K562 (cell line): ENCODE measurements around the gene RNF166. TPM values are rescaled to one million over a fixed set of nuclear protein-coding genes. Genes with fewer than 3 reads are reported as not detected.
A peak's percentile ranks its signal among the peaks of the same experiment; 100 is the strongest.

Source experiments
- ATAC-seq: fragments of 200-7000 bp; cut with Tn5 transposase; 3 replicates; pipeline ENCODE4 v1.9.1; 2020; ENCODE audit warnings: moderate library complexity
- BruUV-seq: library from RNA; stranded (reverse); fragments of 400-500 nt; replicated peaks from 2 replicates; lab custom pipeline; 2021; lab: Mats Ljungman, UMichigan
- CTCF ChIA-PET: fragments of 300-600 bp; formaldehyde crosslinking; extraction: SDS; loops from one replicate; lab custom pipeline; 2021; ENCODE audit warnings: low intra/inter-chr PET ratio; lab: Yijun Ruan, JAX
- POLR2A ChIA-PET: fragments of 300-600, 350-650 bp; sonication (Branson Sonifier 250); formaldehyde crosslinking; extraction: SDS; loops from one replicate; lab custom pipeline; 2021; ENCODE audit warnings: antibody characterized with exemption, inconsistent platforms; lab: Yijun Ruan, JAX
- DNase-seq, 4 experiments: peaks; one replicate each; pipeline versions ENCODE4 v3.0.0 to v3.0.0-alpha.2; 2011 to 2018; ENCODE audit warnings: low spot score in 3 of 4, mixed read lengths in 3 of 4; ENCODE audit errors: extremely low read depth in 1 of 4
- FAIRE-seq: peaks from 2 replicates; lab custom pipeline; 2011; peaks lifted over from hg19 to GRCh38; lab: Jason Lieb, UNC
- H2AFZ ChIP-seq: 2 replicates; pipeline ENCODE4 v1.6.0; 2011; ENCODE audit warnings: low read depth, low read length, control low read depth, inconsistent platforms
- H3K27ac ChIP-seq: fragments of 200-600 bp; 3 replicates; pipeline ENCODE4 v1.8.0; 2011; ENCODE audit warnings: low read depth, mild to moderate bottlenecking, control low read depth, inconsistent platforms, low read length, moderate library complexity, mixed read lengths; ENCODE audit errors: extremely low read depth
- H3K27me3 ChIP-seq, 2 experiments: fragments of 300-600 bp in 1 of 2; 2 replicates in 1 of 2; 3 replicates in 1 of 2; pipeline versions ENCODE4 v1.6.0 to v1.8.0; 2011; ENCODE audit warnings: inconsistent platforms in 2 of 2, low read length in 2 of 2, mild to moderate bottlenecking in 1 of 2, mixed read lengths in 1 of 2, moderate library complexity in 1 of 2; ENCODE audit not compliant: control insufficient read depth in 2 of 2, insufficient read depth in 2 of 2
- H3K36me3 ChIP-seq: fragments of 300-600 bp; 3 replicates; pipeline ENCODE4 v1.8.0; 2011; ENCODE audit warnings: mild to moderate bottlenecking, low read length, inconsistent platforms; ENCODE audit not compliant: control insufficient read depth, insufficient read depth
- H3K4me1 ChIP-seq, 2 experiments: fragments of 200-600 bp in 1 of 2; replicated peaks in 1 of 2; 2 replicates in 1 of 2; 3 replicates in 1 of 2; pipeline versions ENCODE4 v1.5.1 to v1.8.0; 2011; ENCODE audit warnings: inconsistent platforms in 2 of 2, low read length in 2 of 2, mild to moderate bottlenecking in 1 of 2, mixed read lengths in 1 of 2, moderate library complexity in 1 of 2; ENCODE audit not compliant: control insufficient read depth in 2 of 2, insufficient read depth in 2 of 2
- H3K4me2 ChIP-seq: 2 replicates; pipeline ENCODE4 v1.6.1; 2011; ENCODE audit warnings: low read length, control low read depth, inconsistent platforms, mixed read lengths; ENCODE audit not compliant: insufficient read depth
- H3K4me3 ChIP-seq: fragments of 200-600 bp; sonication (generic), shearing (Covaris generic); 2 replicates; pipeline ENCODE4 v1.5.1; 2016; ENCODE audit warnings: control low read depth, inconsistent platforms
- H3K79me2 ChIP-seq: fragments of 200-600 bp; 3 replicates; pipeline ENCODE4 v1.8.0; 2011; ENCODE audit warnings: low read length, inconsistent platforms; ENCODE audit not compliant: control insufficient read depth, insufficient read depth
- H3K9ac ChIP-seq, 2 experiments: 2 replicates each; pipeline versions ENCODE4 v1.6.0 to v1.6.1; 2011; ENCODE audit warnings: low read depth in 2 of 2, low read length in 2 of 2, control low read depth in 1 of 2, inconsistent platforms in 1 of 2, mild to moderate bottlenecking in 1 of 2, mixed read lengths in 1 of 2; ENCODE audit not compliant: insufficient read depth in 1 of 2
- H3K9me1 ChIP-seq: one replicate; pipeline ENCODE4 v1.6.0; 2011; ENCODE audit warnings: inconsistent platforms, mild to moderate bottlenecking, low read length, moderate library complexity; ENCODE audit not compliant: control insufficient read depth, insufficient read depth
- H3K9me3 ChIP-seq: replicated peaks from 2 replicates; pipeline ENCODE4 v1.5.1; 2011; ENCODE audit warnings: low read depth, low read length, inconsistent platforms; ENCODE audit not compliant: control insufficient read depth, insufficient read depth
- H4K20me1 ChIP-seq: replicated peaks from 2 replicates; pipeline ENCODE4 v1.6.1; 2011; ENCODE audit warnings: low read length, inconsistent platforms, mixed read lengths; ENCODE audit not compliant: control insufficient read depth, insufficient read depth
- EGR1 ChIP-seq: fragments of 450-650 bp; conservative IDR thresholded peaks from 2 replicates; pipeline ENCODE4 v1.6.1; 2017; ENCODE audit warnings: mild to moderate bottlenecking
- TEAD4 ChIP-seq, 2 experiments: sonication (generic) in 1 of 2; formaldehyde crosslinking in 1 of 2; IDR thresholded peaks; 2 replicates each; pipeline versions ENCODE4 v1.6.1 to v1.8.0; 2012 to 2022; ENCODE audit warnings: borderline replicate concordance in 1 of 2, inconsistent platforms in 1 of 2, low read length in 1 of 2, mild to moderate bottlenecking in 1 of 2, missing genetic modification reagents in 1 of 2
- WGBS: fragments of 100-300 bp; shearing (Covaris generic); methylation state at CpG from one replicate; pipeline ENCODE4 v1.1.6; 2016; ENCODE audit warnings: low coverage, mixed read lengths; ENCODE audit not compliant: insufficient coverage; ENCODE audit errors: missing lambda C conversion rate; 5-methylcytosine and 5-hydroxymethylcytosine counted together
- in situ Hi-C: fragments of 300-500 bp; cut with MboI; formaldehyde crosslinking; loops from 4 replicates; pipeline ENCODE4 v1.15.0; 2018; ENCODE audit warnings: inconsistent platforms, mixed read lengths
- intact Hi-C: fragments of 100-400 bp; cut with micrococcal nuclease; formaldehyde crosslinking; loops from 2 replicates; pipeline ENCODE4 v1.14.2; 2022
- polyA plus RNA-seq, 8 experiments: library from polyadenylated mRNA; depleted of rRNA in 4 of 8; stranded (reverse) in 5 of 8; unstranded in 3 of 8; fragments of >200 nt; fragmentation: Nextera tagmentation in 2 of 8; fragmentation: Illumina TruSeq in 1 of 8; extraction: Ambion mirVana in 2 of 8; extraction: Trizol in 1 of 8; gene quantifications; 2 replicates each; pipeline versions ENCODE4 v1.2.1 to v1.2.3, GENCODE V29; 2011 to 2014; ENCODE audit warnings: inconsistent platforms in 1 of 8, missing spikeins in 1 of 8
- total RNA-seq, 7 experiments: library from RNA; depleted of rRNA in 6 of 7; stranded (reverse); fragments of >200 nt in 6 of 7; fragmentation: Illumina TruSeq in 2 of 7; extraction: Trizol in 2 of 7; gene quantifications; 2 replicates each; pipeline versions ENCODE4 v1.2.1 to v1.2.3, GENCODE V29; 2011 to 2021; ENCODE audit warnings: low replicate concordance in 1 of 7
- TF ChIP-seq, protein P1 (sequence below): sonication (generic); formaldehyde crosslinking; IDR thresholded peaks from 2 replicates; pipeline ENCODE4 v1.8.0; 2022; ENCODE audit warnings: mild to moderate bottlenecking, missing genetic modification reagents

The RNF166 gene
- total and polyA plus RNA-seq, 9 of the 15 experiments (the other 6 are each of a cell fraction or from before 2014, with no cell fraction given), result 0.56 to 60.3 (median 19.5) TPM

DNA sequence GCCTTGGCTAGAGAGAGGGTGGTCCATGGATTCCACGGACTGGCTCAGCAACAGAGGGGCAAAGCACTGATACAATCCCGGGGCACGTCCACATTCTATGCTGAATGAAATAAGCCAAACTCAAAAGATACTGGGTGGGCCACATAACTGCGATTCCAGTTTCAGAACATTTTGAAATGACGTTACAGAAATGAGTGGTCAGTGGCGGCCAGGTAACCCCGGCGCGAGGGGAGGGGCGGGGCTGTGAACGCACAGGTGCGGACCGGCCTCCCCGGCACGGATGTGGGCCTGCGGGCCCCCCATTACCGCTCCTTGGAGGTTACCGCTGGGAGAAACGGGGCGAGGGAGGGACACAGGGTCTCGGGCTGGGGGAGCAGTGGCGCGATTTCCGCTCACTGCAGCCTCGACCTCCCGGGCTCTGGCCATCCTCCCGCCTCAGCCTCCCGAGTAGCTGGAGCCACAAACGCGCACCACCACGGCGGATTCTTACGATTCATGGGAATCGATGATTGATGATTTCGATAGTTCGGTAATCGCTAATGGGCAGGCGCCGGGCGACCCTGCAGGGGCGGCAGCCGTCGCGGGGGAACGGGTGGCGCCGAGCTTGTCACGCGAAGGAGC, 43.9 kb downstream of the RNF166 start (continued):
- TF ChIP-seq TEAD4 (IDR thresholded peaks at IDR 0.05; ENCODE audit: low read length) (no peak), TEAD4 (CRISPR knock-in tag; IDR thresholded peaks at IDR 0.05; ENCODE audit: borderline replicate concordance) (peak; percentile 70)
- TF ChIP-seq, all 486 proteins: peak for 32

DNA sequence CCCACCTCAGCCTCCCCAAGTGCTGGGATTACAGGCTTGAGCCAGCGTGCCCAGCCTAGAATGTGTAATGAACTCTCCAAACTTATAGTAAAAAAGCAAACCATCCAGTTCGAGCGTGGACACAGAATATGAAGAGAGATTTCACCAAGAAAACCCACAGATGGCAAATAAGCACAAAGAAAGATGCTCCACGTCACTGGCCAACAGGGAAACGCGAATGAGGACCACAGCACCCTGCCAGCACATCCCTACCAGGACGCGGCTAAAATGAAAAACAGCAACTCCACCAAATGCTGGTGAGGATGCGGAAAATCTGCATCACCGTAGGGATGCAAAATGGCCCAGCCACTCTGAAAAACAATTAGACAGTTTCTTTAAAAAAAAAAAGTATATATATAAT, 44.7 kb downstream of the RNF166 start:
- Histone ChIP-seq H3K9me3 (no peaks in the 10 kb centered on the region), H3K4me1 (peaks cover 17 to 80% of the 10 kb centered on the region in 2 experiments), H3K4me3 (peak overlapping the region; percentile 6; the same call in 1 of the 2 replicates), H3K4me2 (peak overlapping the region; percentile 67), H3K27ac (no peak overlapping the region), H3K27me3 (no peaks in the 10 kb centered on the region), H3K9me1 (no peaks in the 10 kb centered on the region), H3K9ac (peak overlapping the region; percentile 14 to 28; a peak in 1 of 4 replicates), H3K79me2 (peaks cover 77% of the 10 kb centered on the region), H3K36me3 (peaks cover 49% of the 10 kb centered on the region; the same call in 2 of the 3 replicates), H2AFZ (no peak overlapping the region), H4K20me1 (0 out of 2 replicates have a peak, but pooled peaks cover 10% of the 10 kb centered on the region)
- no TSS peak for BruUV-seq
- CTCF ChIA-PET, result no interaction called here
- POLR2A ChIA-PET, result interaction anchor here (1.2 kb wide), 1 partner anchor 9 kb away, joined by 4 read pairs; no protein-coding TSS in a partner anchor
- 57% methylated on average over 10 of the region's 10 CpGs for WGBS
- in situ Hi-C loops (no loop called here), intact Hi-C loops (loop anchor here (5.0 kb wide), 1 partner anchor 46 kb away; the partner anchor contains the start of genes CTU2 and RNF166)
- ATAC-seq (no peak), DNase-seq (no peak), FAIRE-seq (no peak)
- 0 out of 2 replicates have a peak, but pooled peaks have one; percentile 16 for TF ChIP-seq EGR1
- TF ChIP-seq, protein P1, sequence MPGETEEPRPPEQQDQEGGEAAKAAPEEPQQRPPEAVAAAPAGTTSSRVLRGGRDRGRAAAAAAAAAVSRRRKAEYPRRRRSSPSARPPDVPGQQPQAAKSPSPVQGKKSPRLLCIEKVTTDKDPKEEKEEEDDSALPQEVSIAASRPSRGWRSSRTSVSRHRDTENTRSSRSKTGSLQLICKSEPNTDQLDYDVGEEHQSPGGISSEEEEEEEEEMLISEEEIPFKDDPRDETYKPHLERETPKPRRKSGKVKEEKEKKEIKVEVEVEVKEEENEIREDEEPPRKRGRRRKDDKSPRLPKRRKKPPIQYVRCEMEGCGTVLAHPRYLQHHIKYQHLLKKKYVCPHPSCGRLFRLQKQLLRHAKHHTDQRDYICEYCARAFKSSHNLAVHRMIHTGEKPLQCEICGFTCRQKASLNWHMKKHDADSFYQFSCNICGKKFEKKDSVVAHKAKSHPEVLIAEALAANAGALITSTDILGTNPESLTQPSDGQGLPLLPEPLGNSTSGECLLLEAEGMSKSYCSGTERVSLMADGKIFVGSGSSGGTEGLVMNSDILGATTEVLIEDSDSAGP, result no peak
